COLO668 (cell line): ENCODE data around the gene ZNF532.

Experiments
- DNase-seq: peaks from one replicate; lab custom pipeline; 2025; ENCODE audit not compliant: unreplicated experiment; lab: John Stamatoyannopoulos, UW

ZNF532 gene

DNA sequence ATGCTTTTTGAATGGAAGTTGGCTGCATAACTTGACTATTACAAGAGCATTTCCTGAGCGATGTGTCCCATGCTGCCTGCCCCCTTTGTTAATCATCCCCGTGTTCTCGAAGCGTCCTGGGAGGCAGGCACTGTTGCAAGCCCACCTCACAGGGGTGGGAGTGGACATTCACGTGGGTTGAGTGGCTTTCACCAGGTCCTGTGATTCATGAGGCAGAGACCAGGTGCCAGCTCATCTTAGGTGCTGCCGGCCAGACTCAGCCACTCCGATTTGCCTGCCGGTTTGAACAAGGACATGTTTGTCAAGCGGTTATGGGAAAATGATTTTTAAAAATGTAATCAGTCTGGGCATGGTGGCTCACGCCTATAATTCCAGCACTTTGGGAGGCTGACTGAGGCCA is 112.5 kb downstream of the ZNF532 start:
- DNase-seq: no peak

DNA sequence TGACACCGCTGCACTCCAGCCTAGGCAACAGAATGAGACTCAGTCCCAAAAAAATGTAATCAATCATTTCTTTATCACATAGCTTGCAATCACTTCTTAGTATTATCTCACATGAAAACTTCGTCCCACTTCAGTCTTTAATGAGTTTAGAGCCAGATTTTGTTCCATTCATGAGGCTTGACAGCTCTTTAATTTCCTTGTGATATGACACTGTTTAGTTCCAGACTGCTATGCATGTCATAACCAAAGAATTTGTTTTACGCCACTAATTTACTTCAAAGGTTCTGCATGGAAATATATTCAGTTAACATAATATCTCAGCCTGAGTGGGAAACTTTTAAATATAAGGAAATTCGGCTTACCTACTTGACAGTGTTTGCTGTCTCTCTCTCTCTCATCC is 113.1 kb downstream of the ZNF532 start:
- DNase-seq: no peak

GRCh38 chr18:58978916-58979315 is 114.2 kb downstream of the ZNF532 start:
- DNase-seq: no peak

GRCh38 chr18:58979615-58980014 is 114.9 kb downstream of the ZNF532 start:
- DNase-seq: no peak

DNA sequence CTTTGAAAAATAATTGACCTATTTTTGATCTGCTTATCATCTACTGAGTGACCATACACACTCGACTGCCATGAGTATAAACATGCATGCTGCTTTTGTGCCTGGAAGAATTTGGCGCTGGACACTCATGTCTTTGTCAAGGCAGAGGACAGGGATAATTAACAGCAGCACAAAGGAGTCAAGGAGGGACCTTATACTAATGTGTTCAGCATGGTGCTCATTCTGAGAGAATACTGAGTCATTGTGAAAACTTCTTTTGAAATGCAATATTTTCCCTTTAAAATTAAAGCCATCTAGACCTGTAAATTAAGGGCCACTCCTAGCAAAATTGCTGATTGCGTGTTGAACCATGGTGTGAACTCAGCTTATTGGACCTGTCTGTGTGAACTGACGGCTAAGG is 116.3 kb downstream of the ZNF532 start:
- no peak for DNase-seq

- no peak for DNase-seq
Observed at GRCh38 chr18:58983260-58984155, 118.8 kb downstream of the ZNF532 start.

GRCh38 chr18:58988600-58988999 is 123.9 kb downstream of the ZNF532 start:
- no peak for DNase-seq

DNA sequence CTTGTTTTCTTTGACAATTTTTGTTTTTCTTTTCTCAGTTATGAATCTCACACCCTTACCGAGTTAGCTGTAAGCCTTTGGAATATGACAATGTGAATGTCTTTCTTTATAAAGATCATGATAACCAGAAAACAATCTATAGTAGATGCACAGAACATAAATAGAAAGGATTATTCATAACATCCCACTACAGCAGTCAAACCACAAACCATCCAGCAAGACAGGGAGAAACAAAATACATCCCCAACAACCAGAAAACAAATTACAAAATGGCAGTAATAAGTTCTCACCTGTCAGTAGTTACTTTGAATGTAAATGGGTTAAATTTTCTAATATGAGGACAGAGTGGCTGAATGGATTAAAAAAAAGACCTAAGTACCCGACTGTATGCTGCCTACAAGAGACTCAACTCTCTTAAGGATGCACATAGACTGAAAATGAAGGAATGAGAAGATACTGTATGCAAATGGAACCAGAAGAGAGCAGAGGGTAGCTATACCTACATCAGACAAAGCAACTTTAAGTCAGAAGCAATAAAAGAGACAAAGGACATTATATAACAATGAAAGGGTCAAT is 124.6 kb downstream of the ZNF532 start:
- no peak for DNase-seq

GRCh38 chr18:58990720-58991119 is 126.0 kb downstream of the ZNF532 start:
- no peak for DNase-seq

DNA sequence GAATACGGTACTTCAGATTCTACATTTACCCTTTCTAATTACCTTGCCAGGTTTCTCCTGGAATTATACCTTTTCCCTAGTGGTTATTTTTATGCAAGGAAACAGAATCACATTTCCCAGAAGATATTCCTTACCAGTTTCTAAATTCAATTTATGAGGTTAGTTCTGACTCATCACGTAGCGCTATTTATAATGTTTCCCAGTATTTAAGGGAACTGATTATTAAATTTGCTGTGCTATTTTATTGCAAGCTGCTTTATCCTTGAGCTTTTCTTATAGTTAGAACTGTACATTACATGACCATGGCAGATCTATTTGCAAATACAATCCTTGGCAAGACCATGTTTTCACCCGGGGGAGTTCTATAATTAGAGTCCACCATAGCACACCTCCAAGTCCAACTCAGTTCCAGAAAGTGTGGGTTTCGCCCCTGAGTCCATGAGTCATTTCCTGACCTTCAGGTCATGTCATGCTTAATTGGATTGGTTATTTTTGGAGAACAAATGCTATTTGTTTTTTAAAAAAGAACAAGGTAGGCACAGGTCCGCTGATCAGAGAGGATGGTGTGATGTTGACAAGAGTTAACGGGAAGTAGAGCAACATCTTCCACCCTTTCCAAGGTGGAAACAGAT is 126.6 kb downstream of the ZNF532 start:
- no peak for DNase-seq

- no peak for DNase-seq
Observed at GRCh38 chr18:58992301-58993231, 127.9 kb downstream of the ZNF532 start.

- DNase-seq: no peak
Observed at GRCh38 chr18:58993260-58993659, 128.6 kb downstream of the ZNF532 start.

- no peak for DNase-seq
Observed at GRCh38 chr18:58995663-58996062, 131.0 kb downstream of the ZNF532 start.

GRCh38 chr18:58996131-58996641 is 131.5 kb downstream of the ZNF532 start:
- DNase-seq: peak; percentile 21

- DNase-seq: no peak
Observed at GRCh38 chr18:58996696-58997095, 132.0 kb downstream of the ZNF532 start.

- DNase-seq: no peak
Observed at GRCh38 chr18:58997811-58998337, 133.2 kb downstream of the ZNF532 start.

DNA sequence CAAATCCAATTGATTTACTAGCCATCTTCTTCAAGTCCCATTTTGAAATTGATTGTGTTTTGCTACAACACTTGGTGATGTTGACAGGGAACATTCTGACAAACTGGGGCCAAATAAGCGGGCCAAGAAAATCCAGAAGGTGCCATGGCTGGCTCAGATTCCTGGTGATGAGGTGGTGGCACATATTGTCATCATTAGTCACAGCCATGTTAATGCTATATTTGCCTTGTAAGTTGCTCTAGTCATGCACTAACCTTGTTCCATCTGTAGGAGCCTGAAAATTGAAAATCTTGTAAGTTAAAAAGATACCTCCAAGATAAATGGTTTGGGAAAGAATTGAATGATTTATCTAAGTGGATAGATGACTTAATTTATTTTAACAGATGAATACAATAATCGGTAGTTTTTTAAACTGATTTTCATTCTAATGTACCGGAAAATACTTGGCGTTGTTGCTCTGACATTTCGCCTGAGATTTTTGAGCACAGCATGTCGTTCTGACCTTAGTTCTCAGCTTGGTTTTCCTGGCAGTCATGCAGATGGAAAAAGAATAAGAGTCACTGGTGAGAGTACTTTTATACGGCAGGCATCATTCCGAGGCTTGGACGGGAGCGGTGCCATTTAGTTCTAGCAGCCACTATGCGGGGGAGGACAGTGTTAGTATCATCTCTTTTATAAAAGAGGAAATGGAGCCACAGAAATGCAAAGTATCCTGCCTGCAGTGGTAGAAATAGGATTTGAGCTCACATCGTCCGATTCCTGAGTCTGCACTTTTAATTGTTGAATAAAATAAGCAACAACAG is 133.9 kb downstream of the ZNF532 start:
- no peak for DNase-seq

GRCh38 chr18:59001166-59001565 is 136.5 kb downstream of the ZNF532 start:
- no peak for DNase-seq

DNA sequence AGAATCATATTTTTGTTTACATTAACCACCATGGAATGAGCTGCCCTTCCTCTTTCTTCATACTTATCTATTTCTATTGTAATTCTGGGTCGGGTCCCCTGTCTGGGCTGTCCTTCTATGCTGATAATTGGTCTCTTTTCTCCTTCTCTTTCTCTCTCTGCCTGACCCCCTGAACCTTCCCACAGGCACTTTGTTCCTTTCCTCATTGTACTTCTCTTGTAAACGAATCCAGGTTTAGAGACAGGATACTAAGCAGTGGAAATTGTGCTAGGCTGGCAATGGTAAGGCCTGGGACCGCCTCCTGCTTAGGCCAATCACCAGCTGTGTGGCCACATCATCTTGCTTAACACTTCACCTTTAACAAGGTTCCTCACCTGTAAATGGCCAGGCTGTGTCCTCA is 137.0 kb downstream of the ZNF532 start:
- DNase-seq: no peak
